HEK293 (cell line): ENCODE measurements around the gene FAM241A.

Experiments
- PRDM1 ChIP-seq: fragments of 450-650 bp; formaldehyde crosslinking; IDR thresholded peaks from 2 replicates; pipeline ENCODE4; 2016; ENCODE audit warnings: missing biosample characterization, missing genetic modification characterization
- TF ChIP-seq, protein P1 (sequence below): sonication (generic); formaldehyde crosslinking; IDR thresholded peaks from 2 replicates; pipeline ENCODE4 v1.8.1; 2022; ENCODE audit warnings: mild to moderate bottlenecking, moderate library complexity, missing genetic modification reagents

DNA sequence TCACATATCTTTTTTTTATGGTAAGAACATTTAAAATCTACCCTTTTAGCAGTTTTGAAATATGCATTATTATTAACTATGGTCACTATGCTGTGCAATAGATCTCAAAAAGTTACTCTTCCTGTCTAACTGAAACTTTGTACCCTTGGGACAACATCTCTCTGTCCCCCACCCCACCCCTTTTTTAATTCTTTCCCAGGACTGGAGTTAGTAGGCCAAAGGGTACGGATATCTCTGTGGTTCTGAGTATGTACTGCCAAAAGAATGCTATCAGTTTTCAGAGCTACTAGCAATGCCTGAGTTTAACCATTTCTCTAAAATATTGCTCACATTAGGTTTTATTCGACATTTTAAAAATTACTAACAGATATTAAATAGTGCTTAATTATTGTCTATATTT, 4.7 kb upstream of the FAM241A start:
- no peak for TF ChIP-seq PRDM1 (tag by site-specific recombination)
- TF ChIP-seq, protein P1, sequence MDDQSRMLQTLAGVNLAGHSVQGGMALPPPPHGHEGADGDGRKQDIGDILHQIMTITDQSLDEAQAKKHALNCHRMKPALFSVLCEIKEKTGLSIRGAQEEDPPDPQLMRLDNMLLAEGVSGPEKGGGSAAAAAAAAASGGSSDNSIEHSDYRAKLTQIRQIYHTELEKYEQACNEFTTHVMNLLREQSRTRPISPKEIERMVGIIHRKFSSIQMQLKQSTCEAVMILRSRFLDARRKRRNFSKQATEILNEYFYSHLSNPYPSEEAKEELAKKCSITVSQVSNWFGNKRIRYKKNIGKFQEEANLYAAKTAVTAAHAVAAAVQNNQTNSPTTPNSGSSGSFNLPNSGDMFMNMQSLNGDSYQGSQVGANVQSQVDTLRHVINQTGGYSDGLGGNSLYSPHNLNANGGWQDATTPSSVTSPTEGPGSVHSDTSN, result no peak
